Breast epithelium (tissue), 3 donors: Measurements from ENCODE around the gene SCGB3A2.

Experiments used
- POLR2A ChIP-seq: fragments of 450-650 bp; IDR thresholded peaks from one replicate; pipeline ENCODE4 v1.6.1; 2016; ENCODE audit warnings: antibody characterized with exemption, mild to moderate bottlenecking, moderate library complexity
- POLR2AphosphoS5 ChIP-seq, 3 donors: sonication (generic); formaldehyde crosslinking; IDR thresholded peaks; one replicate each; pipeline ENCODE4 v1.6.1; 2017; ENCODE audit warnings: antibody characterized with exemption in 3 of 3
- TF ChIP-seq, protein P1 (sequence below), 3 donors: fragments of 450-650 bp; IDR thresholded peaks; one replicate each; pipeline ENCODE4 v1.5.1; 2016 to 2017; ENCODE audit warnings: antibody characterized with exemption in 3 of 3, mild to moderate bottlenecking in 3 of 3, moderate library complexity in 3 of 3

DNA sequence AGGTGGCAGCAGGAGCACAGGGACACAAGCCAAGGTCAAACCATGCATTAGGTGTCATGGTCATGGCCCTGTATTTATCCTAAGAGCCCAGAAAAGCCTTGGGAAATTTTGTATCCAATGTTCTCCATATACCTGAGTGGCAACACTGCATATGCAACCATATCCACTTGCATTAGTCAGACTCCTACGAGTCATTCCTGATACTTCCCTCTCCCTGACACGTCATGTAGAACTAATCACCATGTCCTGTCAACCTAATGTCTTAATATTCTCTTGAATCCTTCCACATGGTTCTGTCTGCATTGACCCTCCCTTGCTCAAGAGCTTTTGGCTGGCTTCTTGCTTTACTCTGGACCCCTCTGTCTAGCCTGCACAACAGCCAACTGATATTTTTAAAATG lies 9.4 kb downstream of the SCGB3A2 start:
- TF ChIP-seq POLR2A (no peak), POLR2AphosphoS5 (IDR thresholded peaks at IDR 0.05) (no peak)
- TF ChIP-seq, protein P1, sequence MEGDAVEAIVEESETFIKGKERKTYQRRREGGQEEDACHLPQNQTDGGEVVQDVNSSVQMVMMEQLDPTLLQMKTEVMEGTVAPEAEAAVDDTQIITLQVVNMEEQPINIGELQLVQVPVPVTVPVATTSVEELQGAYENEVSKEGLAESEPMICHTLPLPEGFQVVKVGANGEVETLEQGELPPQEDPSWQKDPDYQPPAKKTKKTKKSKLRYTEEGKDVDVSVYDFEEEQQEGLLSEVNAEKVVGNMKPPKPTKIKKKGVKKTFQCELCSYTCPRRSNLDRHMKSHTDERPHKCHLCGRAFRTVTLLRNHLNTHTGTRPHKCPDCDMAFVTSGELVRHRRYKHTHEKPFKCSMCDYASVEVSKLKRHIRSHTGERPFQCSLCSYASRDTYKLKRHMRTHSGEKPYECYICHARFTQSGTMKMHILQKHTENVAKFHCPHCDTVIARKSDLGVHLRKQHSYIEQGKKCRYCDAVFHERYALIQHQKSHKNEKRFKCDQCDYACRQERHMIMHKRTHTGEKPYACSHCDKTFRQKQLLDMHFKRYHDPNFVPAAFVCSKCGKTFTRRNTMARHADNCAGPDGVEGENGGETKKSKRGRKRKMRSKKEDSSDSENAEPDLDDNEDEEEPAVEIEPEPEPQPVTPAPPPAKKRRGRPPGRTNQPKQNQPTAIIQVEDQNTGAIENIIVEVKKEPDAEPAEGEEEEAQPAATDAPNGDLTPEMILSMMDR (IDR thresholded peaks at IDR 0.05), result no peak
